ENCODE measurements around the gene ARMH2.
"Not testable (repeated sequence)": the region's sequence is repeated elsewhere in the genome, so short reads cannot be mapped to it uniquely, and the experiment has no call there.

Gene ARMH2

GRCh38 chr6:24764833-24765828 is 33.6 kb downstream of the ARMH2 start:
- DNase-seq (ENCODE audit: low spot score): not testable (repeated sequence)

- DNase-seq (ENCODE audit: low spot score): no peak
These were observed 35.1 kb downstream of the ARMH2 start for GRCh38 chr6:24763578-24763977.

GRCh38 chr6:24761851-24762250 is 36.9 kb downstream of the ARMH2 start:
- DNase-seq (ENCODE audit: low spot score): no peak

- DNase-seq (ENCODE audit: low spot score): no peak
These were observed 37.4 kb downstream of the ARMH2 start for GRCh38 chr6:24761193-24761835.

DNA sequence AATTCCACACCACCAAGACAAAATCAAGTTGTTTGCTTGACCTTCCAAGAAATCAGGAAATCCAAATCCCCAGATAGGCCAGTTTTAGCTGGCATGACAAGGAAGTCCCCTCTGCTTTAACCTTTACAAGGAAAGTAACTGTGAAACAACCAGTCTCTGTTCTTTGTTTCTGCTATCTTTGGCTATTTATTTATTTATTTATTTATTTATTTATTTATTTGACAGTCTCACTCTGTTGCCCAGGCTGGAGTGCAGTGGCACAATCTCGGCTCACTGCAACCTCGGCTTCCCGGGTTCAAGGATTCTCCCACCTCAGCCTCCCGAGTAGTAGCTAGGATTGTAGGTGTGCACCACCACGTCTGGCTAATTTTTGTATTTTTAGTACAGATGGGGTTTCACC is 38.5 kb downstream of the ARMH2 start:
- DNase-seq (ENCODE audit: low spot score): no peak

DNA sequence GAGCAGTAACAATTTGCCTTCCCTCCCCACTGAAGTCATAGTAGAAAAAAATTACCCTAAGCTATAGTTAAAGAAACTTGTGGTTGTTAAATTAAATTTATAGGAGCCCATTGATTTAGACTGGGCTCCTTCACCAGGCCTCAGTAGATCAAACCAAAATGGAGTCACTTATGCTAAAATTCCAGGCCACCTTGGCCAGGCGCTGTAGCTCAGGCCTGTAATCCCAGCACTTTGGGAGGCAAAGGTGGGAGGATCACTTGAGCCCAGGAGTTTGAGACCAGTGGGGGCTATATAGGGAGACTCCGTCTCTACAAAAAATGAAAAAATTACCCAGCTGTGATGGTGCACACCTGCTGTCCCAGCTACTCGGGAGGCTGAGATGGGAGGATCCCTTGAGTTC is 39.0 kb downstream of the ARMH2 start:
- DNase-seq (ENCODE audit: low spot score): no peak

DNA sequence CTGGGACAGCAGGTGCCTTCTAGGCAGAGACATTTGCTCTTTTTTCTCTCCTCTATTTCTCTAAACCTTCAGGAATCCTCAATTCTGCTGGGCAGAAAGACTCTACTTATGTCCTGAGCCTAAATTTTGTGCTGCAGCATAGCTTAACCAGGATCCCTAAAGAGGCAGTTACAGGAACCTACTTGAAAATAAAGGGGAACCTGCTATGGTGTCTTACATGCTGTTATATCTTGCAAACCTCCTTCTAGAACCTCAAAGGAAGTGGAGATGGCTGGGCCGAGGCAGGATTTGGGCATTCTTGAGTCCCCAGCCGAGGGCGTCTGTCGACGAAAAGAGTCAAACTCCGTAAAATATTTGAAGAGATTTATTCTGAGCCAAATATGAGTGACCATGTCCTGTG is 41.1 kb downstream of the ARMH2 start:
- DNase-seq (ENCODE audit: low spot score): no peak

DNA sequence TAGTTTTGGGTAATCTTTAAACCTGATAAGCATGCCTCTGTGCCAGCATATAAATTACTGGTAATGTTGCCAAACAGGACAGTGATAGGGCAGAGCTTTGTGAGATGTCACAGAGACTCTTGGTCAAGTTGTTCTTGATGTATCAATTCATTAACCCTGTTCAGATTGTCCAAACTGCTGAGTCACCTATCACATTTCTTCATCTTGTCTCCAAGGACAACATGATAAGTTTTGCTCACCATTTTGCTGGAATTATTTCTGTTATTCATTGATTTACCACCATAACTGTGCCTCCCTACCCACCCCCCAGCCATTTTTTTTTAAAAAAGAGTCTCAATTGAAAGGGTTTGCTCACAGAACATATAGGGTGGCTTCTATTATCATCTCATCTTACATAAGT is 43.4 kb downstream of the ARMH2 start:
- DNase-seq (ENCODE audit: low spot score): no peak

GRCh38 chr6:24754378-24754777 is 44.3 kb downstream of the ARMH2 start:
- not testable (repeated sequence) for DNase-seq (ENCODE audit: low spot score)

GRCh38 chr6:24753545-24753944 is 45.2 kb downstream of the ARMH2 start:
- no peak for DNase-seq (ENCODE audit: low spot score)

DNA sequence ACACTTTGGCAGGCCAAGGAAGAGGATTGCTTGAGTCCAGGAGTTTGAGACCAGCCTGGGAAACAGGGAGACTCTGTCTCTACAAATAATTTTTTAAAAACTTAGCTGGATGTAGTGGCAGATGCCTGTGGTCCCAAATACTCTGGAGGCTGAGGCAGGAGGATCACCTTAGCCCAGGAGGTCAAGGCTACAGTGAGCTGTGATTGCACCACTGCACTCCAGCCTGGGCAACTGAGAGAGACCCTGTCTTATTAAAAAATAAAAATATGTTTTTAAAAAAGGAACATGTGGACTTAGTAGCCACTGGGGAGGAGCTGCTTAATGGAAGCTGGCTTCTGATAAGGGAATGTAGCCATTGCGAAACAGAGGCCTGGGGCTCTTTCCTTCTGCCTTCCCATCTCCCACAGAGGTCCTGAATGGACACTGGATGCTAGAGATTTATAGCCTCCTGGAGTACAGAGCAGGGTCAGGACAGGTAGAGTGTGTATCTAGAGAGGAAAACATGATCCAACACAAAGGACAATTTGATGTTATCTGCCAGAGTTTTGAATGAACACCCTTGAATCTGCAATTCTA is 45.7 kb downstream of the ARMH2 start:
- no peak for DNase-seq (ENCODE audit: low spot score)

- DNase-seq (ENCODE audit: low spot score): no peak
These were observed 46.2 kb downstream of the ARMH2 start for GRCh38 chr6:24752503-24752902.

- not testable (repeated sequence) for DNase-seq (ENCODE audit: low spot score)
These were observed 47.8 kb downstream of the ARMH2 start for GRCh38 chr6:24750878-24751277.

GRCh38 chr6:24749297-24749696 is 49.4 kb downstream of the ARMH2 start:
- DNase-seq (ENCODE audit: low spot score): no peak

Measured in HuH-7 (cell line).